GM12878 (cell line): Measurements from ENCODE around the gene POLR3A. TPM values are rescaled to one million over a fixed set of nuclear protein-coding genes. Genes with fewer than 3 reads are reported as not detected.

Source experiments
- ATAC-seq: fragments of 200-7000 bp; cut with Tn5 transposase; 3 replicates; pipeline ENCODE4 v1.9.1; 2020; ENCODE audit warnings: mild to moderate bottlenecking, moderate library complexity
- BruUV-seq: library from RNA; stranded (reverse); fragments of 400-500 nt; replicated peaks from 2 replicates; lab custom pipeline; 2021; lab: Mats Ljungman, UMichigan
- CTCF ChIA-PET: fragments of 300-600 bp; sonication (Branson Sonifier 250); formaldehyde crosslinking; extraction: SDS; loops from one replicate; lab custom pipeline; 2021; ENCODE audit warnings: inconsistent platforms; lab: Yijun Ruan, JAX
- POLR2A ChIA-PET: fragments of 350-600 bp; formaldehyde crosslinking; extraction: SDS; loops from one replicate; lab custom pipeline; 2021; ENCODE audit warnings: inconsistent platforms; lab: Charles Lee
- RAD21 ChIA-PET: fragments of 300-600 bp; sonication (Branson Sonifier 250); formaldehyde crosslinking; loops from one replicate; lab custom pipeline; 2023; ENCODE audit warnings: antibody characterized with exemption; ENCODE audit not compliant: unreplicated experiment; lab: Charles Lee
- SMC1A ChIA-PET: fragments of 300-600 bp; sonication (Branson Sonifier 250); formaldehyde crosslinking; loops from one replicate; lab custom pipeline; 2023; ENCODE audit not compliant: unreplicated experiment, uncharacterized antibody; lab: Charles Lee
- DNase-seq: peaks from one replicate; pipeline ENCODE4 v3.0.0-alpha.2; 2011; ENCODE audit warnings: low read depth, low spot score
- FAIRE-seq: peaks from 3 replicates; lab custom pipeline; 2011; peaks lifted over from hg19 to GRCh38; lab: Jason Lieb, UNC
- H2AFZ ChIP-seq: 2 replicates; pipeline ENCODE4 v1.6.0; 2011; ENCODE audit warnings: low read depth, low read length, control low read depth; ENCODE audit not compliant: control insufficient read depth
- H3K27ac ChIP-seq: 2 replicates; pipeline ENCODE4 v1.5.1; 2011; ENCODE audit warnings: control low read depth; ENCODE audit not compliant: control insufficient read depth, insufficient read depth
- H3K27me3 ChIP-seq, 2 experiments: replicated peaks in 1 of 2; 2 replicates each; pipeline versions ENCODE4 v1.6.0 to v1.6.1; 2011; ENCODE audit warnings: low read length in 1 of 2; ENCODE audit not compliant: control insufficient read depth in 2 of 2, insufficient read depth in 2 of 2
- H3K36me3 ChIP-seq, 2 experiments: 2 replicates each; pipeline ENCODE4 v1.5.1; 2011; ENCODE audit warnings: low read length in 1 of 2; ENCODE audit not compliant: control insufficient read depth in 2 of 2, insufficient read depth in 2 of 2
- H3K4me1 ChIP-seq: 2 replicates; pipeline ENCODE4 v1.6.1; 2011; ENCODE audit warnings: mild to moderate bottlenecking, low read length, moderate library complexity, mixed read lengths; ENCODE audit not compliant: control insufficient read depth, insufficient read depth
- H3K4me2 ChIP-seq: 2 replicates; pipeline ENCODE4 v1.6.0; 2011; ENCODE audit warnings: control low read depth; ENCODE audit not compliant: control insufficient read depth, insufficient read depth
- H3K4me3 ChIP-seq: fragments of 200-600 bp; sonication (generic); 2 replicates; pipeline ENCODE4 v1.5.1; 2016
- H3K79me2 ChIP-seq: 2 replicates; pipeline ENCODE4 v1.6.0; 2011; ENCODE audit warnings: low read length; ENCODE audit not compliant: control insufficient read depth, insufficient read depth
- H3K9ac ChIP-seq: 2 replicates; pipeline ENCODE4 v1.8.0; 2011; ENCODE audit warnings: low read length, control low read depth, mixed read lengths; ENCODE audit not compliant: control insufficient read depth, insufficient read depth
- H3K9me3 ChIP-seq: replicated peaks from 3 replicates; pipeline ENCODE4 v1.5.1; 2011; ENCODE audit warnings: mild to moderate bottlenecking, low read length; ENCODE audit not compliant: control insufficient read depth, insufficient read depth
- H4K20me1 ChIP-seq: 2 replicates; pipeline ENCODE4 v1.6.0; 2011; ENCODE audit not compliant: control insufficient read depth, insufficient read depth
- JUNB ChIP-seq: IDR thresholded peaks from 2 replicates; pipeline ENCODE4 v1.6.1; 2016; ENCODE audit warnings: antibody characterized with exemption, mild to moderate bottlenecking
- MXI1 ChIP-seq: fragments of 150-350 bp; IDR thresholded peaks from 2 replicates; pipeline ENCODE4 v1.6.1; 2011; ENCODE audit warnings: low read depth, mild to moderate bottlenecking, inconsistent platforms, low read length, improper control_type of control experiment
- NR2F1 ChIP-seq: fragments of 450-650 bp; conservative IDR thresholded peaks from 2 replicates; pipeline ENCODE4 v1.6.1; 2017; ENCODE audit warnings: mild to moderate bottlenecking
- WGBS: methylation state at CpG from one replicate; pipeline ENCODE4 v1.1.6; 2016; ENCODE audit warnings: low lambda C conversion rate; ENCODE audit not compliant: insufficient replicate concordance, insufficient coverage; ENCODE audit errors: missing lambda C conversion rate; 5-methylcytosine and 5-hydroxymethylcytosine counted together
- in situ Hi-C: fragments of 300-500 bp; cut with MboI; formaldehyde crosslinking; loops from 9 replicates; pipeline ENCODE4 v1.14.3; 2018; ENCODE audit warnings: mixed read lengths
- intact Hi-C: fragments of 100-400 bp; cut with micrococcal nuclease; formaldehyde crosslinking; loops from one replicate; pipeline ENCODE4 v1.14.2; 2022; ENCODE audit not compliant: unreplicated experiment
- polyA plus RNA-seq, 11 experiments: library from polyadenylated mRNA; depleted of rRNA in 4 of 11; unstranded in 6 of 11; stranded (reverse) in 5 of 11; fragments of >200 nt; fragmentation: Nextera tagmentation in 4 of 11; fragmentation: Illumina TruSeq in 1 of 11; extraction: Ambion mirVana in 4 of 11; extraction: Trizol in 1 of 11; gene quantifications; 1 replicate in 1 of 11; 2 replicates in 10 of 11; pipeline versions ENCODE4 v1.2.1 to v1.2.3, GENCODE V29; 2011 to 2016; ENCODE audit warnings: inconsistent platforms in 2 of 11, missing spikeins in 2 of 11, low read depth in 1 of 11
- total RNA-seq, 4 experiments: library from RNA; depleted of rRNA in 3 of 4; stranded (reverse); fragments of >200 nt in 3 of 4; fragmentation: Illumina TruSeq in 1 of 4; extraction: Trizol in 1 of 4; gene quantifications; 2 replicates each; pipeline versions ENCODE4 v1.2.1 to v1.2.3, GENCODE V29; 2013 to 2021
- TF ChIP-seq, protein P1 (sequence below): IDR thresholded peaks from 2 replicates; pipeline ENCODE4 v1.6.1; 2012; ENCODE audit warnings: mild to moderate bottlenecking, low read depth, low read length

The POLR3A gene
- total and polyA plus RNA-seq, 10 of the 15 experiments (the other 5 are each of a cell fraction or from before 2014, with no cell fraction given), result 5.4 to 20.4 (median 14.4) TPM

DNA sequence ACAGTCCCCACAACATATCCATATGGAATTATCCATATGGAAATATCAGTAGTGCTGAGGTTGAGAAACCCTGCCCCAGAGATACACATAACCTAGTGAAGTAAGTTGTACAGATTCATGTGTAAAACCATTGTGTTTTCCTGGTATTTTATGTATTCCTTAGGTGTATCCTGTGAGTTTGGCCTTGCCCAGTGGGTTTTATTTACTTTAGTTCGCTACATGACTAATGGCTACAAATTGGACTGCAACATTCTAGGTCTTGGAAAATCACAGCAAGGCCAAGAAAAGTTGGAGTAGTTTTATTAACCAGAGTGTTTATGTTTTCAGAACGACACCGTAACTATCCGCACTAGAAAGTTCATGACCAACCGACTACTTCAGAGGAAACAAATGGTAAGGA lies 5.7 kb upstream of the POLR3A start:
- no peak for FAIRE-seq
- Histone ChIP-seq H2AFZ (no peak overlapping the region), H3K36me3 (peaks cover 23 to 40% of the 10 kb centered on the region in 2 experiments)
- CTCF ChIA-PET, result interaction anchor here (3.6 kb wide), 1 partner anchor 11 kb away, joined by 25 read pairs; no protein-coding TSS in a partner anchor
- DNase-seq, result no peak
- BruUV-seq, result no TSS peak
- intact Hi-C loops, result no loop called here
- TF ChIP-seq, protein P1, sequence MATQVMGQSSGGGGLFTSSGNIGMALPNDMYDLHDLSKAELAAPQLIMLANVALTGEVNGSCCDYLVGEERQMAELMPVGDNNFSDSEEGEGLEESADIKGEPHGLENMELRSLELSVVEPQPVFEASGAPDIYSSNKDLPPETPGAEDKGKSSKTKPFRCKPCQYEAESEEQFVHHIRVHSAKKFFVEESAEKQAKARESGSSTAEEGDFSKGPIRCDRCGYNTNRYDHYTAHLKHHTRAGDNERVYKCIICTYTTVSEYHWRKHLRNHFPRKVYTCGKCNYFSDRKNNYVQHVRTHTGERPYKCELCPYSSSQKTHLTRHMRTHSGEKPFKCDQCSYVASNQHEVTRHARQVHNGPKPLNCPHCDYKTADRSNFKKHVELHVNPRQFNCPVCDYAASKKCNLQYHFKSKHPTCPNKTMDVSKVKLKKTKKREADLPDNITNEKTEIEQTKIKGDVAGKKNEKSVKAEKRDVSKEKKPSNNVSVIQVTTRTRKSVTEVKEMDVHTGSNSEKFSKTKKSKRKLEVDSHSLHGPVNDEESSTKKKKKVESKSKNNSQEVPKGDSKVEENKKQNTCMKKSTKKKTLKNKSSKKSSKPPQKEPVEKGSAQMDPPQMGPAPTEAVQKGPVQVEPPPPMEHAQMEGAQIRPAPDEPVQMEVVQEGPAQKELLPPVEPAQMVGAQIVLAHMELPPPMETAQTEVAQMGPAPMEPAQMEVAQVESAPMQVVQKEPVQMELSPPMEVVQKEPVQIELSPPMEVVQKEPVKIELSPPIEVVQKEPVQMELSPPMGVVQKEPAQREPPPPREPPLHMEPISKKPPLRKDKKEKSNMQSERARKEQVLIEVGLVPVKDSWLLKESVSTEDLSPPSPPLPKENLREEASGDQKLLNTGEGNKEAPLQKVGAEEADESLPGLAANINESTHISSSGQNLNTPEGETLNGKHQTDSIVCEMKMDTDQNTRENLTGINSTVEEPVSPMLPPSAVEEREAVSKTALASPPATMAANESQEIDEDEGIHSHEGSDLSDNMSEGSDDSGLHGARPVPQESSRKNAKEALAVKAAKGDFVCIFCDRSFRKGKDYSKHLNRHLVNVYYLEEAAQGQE, result no peak
- TF ChIP-seq MXI1, result no peak
- no peak for TF ChIP-seq JUNB
- TF ChIP-seq NR2F1, result no peak
- TF ChIP-seq, all 136 proteins: peak for 0
- Histone ChIP-seq H3K9me3 (no peaks in the 10 kb centered on the region), H3K27ac (peak overlapping the region; percentile 88), H3K27me3 (no peaks in the 10 kb centered on the region), H4K20me1 (peaks cover 14% of the 10 kb centered on the region), H3K4me2 (peak overlapping the region; percentile 94), H3K4me3 (peak overlapping the region; percentile 95), H3K79me2 (peaks cover 64% of the 10 kb centered on the region), H3K9ac (peak overlapping the region; percentile 94), H3K4me1 (peaks cover 7% of the 10 kb centered on the region)
- POLR2A ChIA-PET, result no interaction called here
- RAD21 ChIA-PET, result no interaction called here
- no peak for ATAC-seq
- WGBS, result 47% methylated on average over 5 of the region's 5 CpGs
- SMC1A ChIA-PET, result interaction anchor here (1.4 to 3.1 kb wide), 2 partner anchors 11 to 15 kb away, joined by 3 to 16 read pairs; no protein-coding TSS in a partner anchor
- in situ Hi-C loops, result no loop called here
